ENCODE results near the gene EEFSEC. TPM values are rescaled to one million over a fixed set of nuclear protein-coding genes. Genes with fewer than 3 reads are reported as not detected.

The EEFSEC gene
- total RNA-seq, 1 experiment from 2014 or later = 14.0 TPM

DNA sequence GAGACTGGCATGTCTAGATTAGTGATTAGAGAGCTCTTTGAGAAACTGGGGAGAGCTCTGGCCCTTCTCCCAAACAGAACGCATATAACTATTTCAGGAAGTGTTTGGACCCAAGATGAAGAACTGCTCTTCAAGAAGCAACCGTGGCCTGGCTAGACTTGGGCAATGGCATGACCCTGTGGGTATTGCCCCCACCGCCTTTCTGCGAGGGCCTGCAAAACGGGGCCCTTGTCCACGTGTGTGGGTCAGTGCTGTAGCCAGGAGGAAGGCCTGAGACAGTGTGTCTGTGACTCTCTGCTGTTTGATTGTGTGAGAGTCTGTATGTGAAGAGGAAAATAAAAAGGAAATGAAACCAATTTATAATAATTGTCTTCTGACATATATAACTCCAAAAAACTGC lies 42.5 kb downstream of the EEFSEC start:
- intact Hi-C loops (cut with micrococcal nuclease; ENCODE audit: unreplicated experiment) = no loop called here
- Mint-ChIP-seq H3K9me3 (ENCODE audit: unreplicated experiment) (no peaks in the 10 kb centered on the region), H3K27me3 (ENCODE audit: insufficient read depth, unreplicated experiment) (no peaks in the 10 kb centered on the region), H3K36me3 (ENCODE audit: insufficient read depth, unreplicated experiment) (peaks cover 5% of the 10 kb centered on the region), H3K4me3 (ENCODE audit: unreplicated experiment) (no peak overlapping the region), H3K4me1 (ENCODE audit: low read depth, unreplicated experiment) (no peaks in the 10 kb centered on the region), H3K27ac (ENCODE audit: unreplicated experiment) (no peak overlapping the region)
- TF ChIP-seq, protein P1, sequence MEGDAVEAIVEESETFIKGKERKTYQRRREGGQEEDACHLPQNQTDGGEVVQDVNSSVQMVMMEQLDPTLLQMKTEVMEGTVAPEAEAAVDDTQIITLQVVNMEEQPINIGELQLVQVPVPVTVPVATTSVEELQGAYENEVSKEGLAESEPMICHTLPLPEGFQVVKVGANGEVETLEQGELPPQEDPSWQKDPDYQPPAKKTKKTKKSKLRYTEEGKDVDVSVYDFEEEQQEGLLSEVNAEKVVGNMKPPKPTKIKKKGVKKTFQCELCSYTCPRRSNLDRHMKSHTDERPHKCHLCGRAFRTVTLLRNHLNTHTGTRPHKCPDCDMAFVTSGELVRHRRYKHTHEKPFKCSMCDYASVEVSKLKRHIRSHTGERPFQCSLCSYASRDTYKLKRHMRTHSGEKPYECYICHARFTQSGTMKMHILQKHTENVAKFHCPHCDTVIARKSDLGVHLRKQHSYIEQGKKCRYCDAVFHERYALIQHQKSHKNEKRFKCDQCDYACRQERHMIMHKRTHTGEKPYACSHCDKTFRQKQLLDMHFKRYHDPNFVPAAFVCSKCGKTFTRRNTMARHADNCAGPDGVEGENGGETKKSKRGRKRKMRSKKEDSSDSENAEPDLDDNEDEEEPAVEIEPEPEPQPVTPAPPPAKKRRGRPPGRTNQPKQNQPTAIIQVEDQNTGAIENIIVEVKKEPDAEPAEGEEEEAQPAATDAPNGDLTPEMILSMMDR (IDR thresholded peaks at IDR 0.05; ENCODE audit: insufficient read depth in 1 of 2, low read depth in 1 of 2, low read length in 1 of 2, severe bottlenecking in 1 of 2, unreplicated experiment in 1 of 2) = no peak
- Histone ChIP-seq H3K36me3 (ENCODE audit: control insufficient read depth, insufficient read depth, low read length) (no peaks in the 10 kb centered on the region), H3K9me3 (no peaks in the 10 kb centered on the region), H3K4me1 (no peaks in the 10 kb centered on the region), H3K27me3 (replicated peaks; ENCODE audit: control insufficient read depth, insufficient read depth, low read length) (no peaks in the 10 kb centered on the region), H3K4me3 (ENCODE audit: low read depth, low read length) (no peak overlapping the region)
- CTCF ChIA-PET = no interaction called here
- DNase-seq = no peak
- no TSS peak for BruUV-seq (replicated peaks)
- POLR2A ChIA-PET = no interaction called here

DNA sequence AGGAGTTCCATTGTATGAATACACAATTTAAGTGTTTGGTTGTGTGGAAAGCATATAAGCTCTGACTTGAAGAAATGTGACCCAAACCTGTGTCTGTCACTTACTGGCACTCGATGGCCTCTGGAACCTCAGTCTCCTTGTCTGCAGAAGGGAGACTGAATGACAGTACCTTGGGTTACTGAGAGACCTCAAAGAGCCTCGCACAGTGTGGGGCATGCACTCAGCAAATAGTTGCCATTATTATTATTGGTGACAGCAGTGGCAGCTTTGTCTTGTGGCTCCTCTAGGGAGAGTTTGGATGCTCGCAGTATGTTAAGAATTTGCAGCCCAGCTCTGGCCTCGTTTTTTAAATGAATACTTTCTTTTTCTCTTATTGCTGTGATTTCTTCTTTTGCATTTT lies 43.4 kb downstream of the EEFSEC start:
- H3K36me3 ChIP-seq (ENCODE audit: control insufficient read depth, insufficient read depth, low read length) = no peaks in the 10 kb centered on the region
- POLR2A ChIA-PET = no interaction called here
- no peaks in the 10 kb centered on the region for H3K4me1 Mint-ChIP-seq (ENCODE audit: low read depth, unreplicated experiment)
- intact Hi-C loops (cut with micrococcal nuclease; ENCODE audit: unreplicated experiment) = no loop called here
- CTCF ChIA-PET = no interaction called here
- no peaks in the 10 kb centered on the region for H3K4me1 ChIP-seq
- H3K9me3 Mint-ChIP-seq (ENCODE audit: unreplicated experiment) = no peaks in the 10 kb centered on the region
- H3K27ac Mint-ChIP-seq (ENCODE audit: unreplicated experiment) = no peak overlapping the region
- no peak overlapping the region for H3K4me3 ChIP-seq (ENCODE audit: low read depth, low read length)
- no peaks in the 10 kb centered on the region for H3K9me3 ChIP-seq
- no peak overlapping the region for H3K4me3 Mint-ChIP-seq (ENCODE audit: unreplicated experiment)
- BruUV-seq (replicated peaks) = no TSS peak
- H3K27me3 ChIP-seq (replicated peaks; ENCODE audit: control insufficient read depth, insufficient read depth, low read length) = no peaks in the 10 kb centered on the region
- DNase-seq = no peak
- no peaks in the 10 kb centered on the region for H3K27me3 Mint-ChIP-seq (ENCODE audit: insufficient read depth, unreplicated experiment)
- peaks cover 5% of the 10 kb centered on the region for H3K36me3 Mint-ChIP-seq (ENCODE audit: insufficient read depth, unreplicated experiment)
- TF ChIP-seq, protein P1 (IDR thresholded peaks at IDR 0.05; ENCODE audit: insufficient read depth in 1 of 2, low read depth in 1 of 2, low read length in 1 of 2, severe bottlenecking in 1 of 2, unreplicated experiment in 1 of 2) = no peak

DNA sequence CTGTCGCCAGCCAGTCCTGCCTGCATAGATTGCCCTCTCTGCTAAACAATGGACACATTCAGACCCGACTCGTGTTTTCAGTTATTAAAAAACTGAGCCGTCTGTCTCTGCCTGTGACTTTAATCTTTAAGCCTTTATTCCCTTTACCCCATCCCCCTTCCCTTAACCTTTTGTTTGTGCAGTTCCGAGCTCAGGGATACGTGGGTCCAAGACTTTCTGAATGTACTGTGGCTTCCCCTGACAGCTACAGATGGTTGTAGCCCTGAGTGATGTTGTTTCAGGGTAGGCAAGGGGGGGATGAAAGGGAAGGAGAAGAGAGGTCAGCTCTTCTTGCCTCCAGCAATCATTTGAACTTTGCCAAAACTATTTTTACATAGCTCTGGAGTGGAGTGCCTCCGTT lies 44.6 kb downstream of the EEFSEC start:
- H3K27ac Mint-ChIP-seq (ENCODE audit: unreplicated experiment) = no peak overlapping the region
- Histone ChIP-seq H3K9me3 (0 out of 2 replicates have a peak, but pooled peaks cover 3% of the 10 kb centered on the region), H3K4me3 (ENCODE audit: low read depth, low read length) (no peak overlapping the region), H3K4me1 (no peaks in the 10 kb centered on the region), H3K36me3 (ENCODE audit: control insufficient read depth, insufficient read depth, low read length) (no peaks in the 10 kb centered on the region), H3K27me3 (replicated peaks; ENCODE audit: control insufficient read depth, insufficient read depth, low read length) (no peaks in the 10 kb centered on the region)
- H3K36me3 Mint-ChIP-seq (ENCODE audit: insufficient read depth, unreplicated experiment) = peaks cover 5% of the 10 kb centered on the region
- BruUV-seq (replicated peaks) = no TSS peak
- H3K4me1 Mint-ChIP-seq (ENCODE audit: low read depth, unreplicated experiment) = no peaks in the 10 kb centered on the region
- intact Hi-C loops (cut with micrococcal nuclease; ENCODE audit: unreplicated experiment) = no loop called here
- H3K9me3 Mint-ChIP-seq (ENCODE audit: unreplicated experiment) = no peaks in the 10 kb centered on the region
- POLR2A ChIA-PET = no interaction called here
- no peak overlapping the region for H3K4me3 Mint-ChIP-seq (ENCODE audit: unreplicated experiment)
- CTCF ChIA-PET = interaction anchor here (1.4 kb wide), 1 partner anchor 76 kb away, joined by 4 read pairs; no protein-coding TSS in a partner anchor
- TF ChIP-seq, protein P1 (IDR thresholded peaks at IDR 0.05; ENCODE audit: insufficient read depth in 1 of 2, low read depth in 1 of 2, low read length in 1 of 2, severe bottlenecking in 1 of 2, unreplicated experiment in 1 of 2) = no peak
- no peaks in the 10 kb centered on the region for H3K27me3 Mint-ChIP-seq (ENCODE audit: insufficient read depth, unreplicated experiment)
- no peak for DNase-seq
